ENCODE measurements around the gene SH3RF3.

Gene SH3RF3

DNA sequence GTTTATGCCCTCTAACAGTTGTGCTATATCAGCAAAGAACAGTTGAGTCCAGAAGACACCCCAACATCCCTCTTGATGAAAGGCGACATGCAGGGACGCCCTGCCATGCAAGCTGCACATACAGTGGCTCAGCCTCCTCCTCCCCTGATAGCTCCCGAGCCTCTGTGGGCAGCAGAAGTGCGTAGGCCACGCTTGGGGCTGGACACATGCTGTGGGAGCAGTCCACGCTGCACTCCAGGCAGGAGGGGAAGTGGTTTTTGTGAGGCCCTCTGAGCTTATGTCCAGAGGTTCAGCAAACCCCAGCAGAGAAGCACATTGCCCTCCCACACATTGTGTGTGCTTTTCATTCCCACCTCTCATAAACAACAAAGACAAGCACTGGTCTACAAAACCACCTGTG, 322.7 kb downstream of the SH3RF3 start:
- TF ChIP-seq, protein P1, sequence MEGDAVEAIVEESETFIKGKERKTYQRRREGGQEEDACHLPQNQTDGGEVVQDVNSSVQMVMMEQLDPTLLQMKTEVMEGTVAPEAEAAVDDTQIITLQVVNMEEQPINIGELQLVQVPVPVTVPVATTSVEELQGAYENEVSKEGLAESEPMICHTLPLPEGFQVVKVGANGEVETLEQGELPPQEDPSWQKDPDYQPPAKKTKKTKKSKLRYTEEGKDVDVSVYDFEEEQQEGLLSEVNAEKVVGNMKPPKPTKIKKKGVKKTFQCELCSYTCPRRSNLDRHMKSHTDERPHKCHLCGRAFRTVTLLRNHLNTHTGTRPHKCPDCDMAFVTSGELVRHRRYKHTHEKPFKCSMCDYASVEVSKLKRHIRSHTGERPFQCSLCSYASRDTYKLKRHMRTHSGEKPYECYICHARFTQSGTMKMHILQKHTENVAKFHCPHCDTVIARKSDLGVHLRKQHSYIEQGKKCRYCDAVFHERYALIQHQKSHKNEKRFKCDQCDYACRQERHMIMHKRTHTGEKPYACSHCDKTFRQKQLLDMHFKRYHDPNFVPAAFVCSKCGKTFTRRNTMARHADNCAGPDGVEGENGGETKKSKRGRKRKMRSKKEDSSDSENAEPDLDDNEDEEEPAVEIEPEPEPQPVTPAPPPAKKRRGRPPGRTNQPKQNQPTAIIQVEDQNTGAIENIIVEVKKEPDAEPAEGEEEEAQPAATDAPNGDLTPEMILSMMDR (IDR thresholded peaks at IDR 0.05; ENCODE audit: control insufficient read depth, extremely low read depth, insufficient read depth): no peak
- no peak overlapping the region for H3K4me3 ChIP-seq (ENCODE audit: low read depth, low read length)
- no peak for DNase-seq (ENCODE audit: low read depth)

DNA sequence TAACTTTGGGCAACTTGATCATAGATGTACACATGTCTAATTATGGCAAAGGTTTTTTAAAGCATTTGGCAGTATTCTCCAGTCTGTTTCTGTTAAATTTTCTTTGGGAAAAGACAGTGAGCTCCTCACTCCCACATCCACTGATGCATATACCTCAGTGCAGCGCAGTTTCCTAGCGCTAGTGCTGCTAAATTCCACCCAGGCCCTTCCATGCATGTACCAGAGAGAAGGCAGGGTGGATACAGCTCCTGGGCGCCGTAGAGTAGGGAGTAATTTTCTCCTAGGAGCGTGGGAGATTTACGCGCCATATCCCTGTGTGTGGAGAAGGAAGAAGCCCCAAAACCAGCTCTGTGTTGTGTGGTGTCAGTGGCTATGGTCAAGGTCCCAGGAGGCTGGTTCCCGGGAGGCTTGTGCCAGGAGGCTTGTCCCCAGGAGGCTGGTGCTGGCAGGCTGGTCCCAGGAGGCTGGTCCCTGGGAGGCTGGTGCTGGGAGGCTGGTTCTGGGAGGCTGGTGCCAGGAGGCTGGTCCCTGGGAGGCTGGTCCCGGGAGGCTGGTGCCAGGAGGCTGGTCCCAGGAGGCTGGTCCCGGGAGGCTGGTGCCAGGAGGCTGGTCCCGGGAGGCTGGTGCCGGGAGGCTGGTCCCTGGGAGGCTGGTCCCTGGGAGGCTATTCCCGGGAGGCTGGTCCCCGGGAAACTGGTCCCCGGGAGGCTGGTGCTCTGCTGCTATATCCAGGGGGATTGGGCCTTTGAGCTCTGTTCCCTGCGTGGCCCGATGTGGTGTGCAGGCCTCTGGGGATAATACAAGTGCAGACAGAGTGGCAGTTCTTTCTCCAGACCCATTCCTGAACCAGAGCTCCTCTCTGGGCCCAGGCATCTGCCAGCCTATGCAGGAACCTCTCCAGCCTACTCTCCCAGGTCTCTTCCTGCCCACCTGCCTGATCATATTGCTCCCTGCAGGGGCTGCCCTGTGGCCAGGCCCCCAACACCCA, 323.6 kb downstream of the SH3RF3 start:
- TF ChIP-seq, protein P1 (IDR thresholded peaks at IDR 0.05; ENCODE audit: control insufficient read depth, extremely low read depth, insufficient read depth): no peak
- DNase-seq (ENCODE audit: low read depth): no peak
- H3K4me3 ChIP-seq (ENCODE audit: low read depth, low read length): no peak overlapping the region

DNA sequence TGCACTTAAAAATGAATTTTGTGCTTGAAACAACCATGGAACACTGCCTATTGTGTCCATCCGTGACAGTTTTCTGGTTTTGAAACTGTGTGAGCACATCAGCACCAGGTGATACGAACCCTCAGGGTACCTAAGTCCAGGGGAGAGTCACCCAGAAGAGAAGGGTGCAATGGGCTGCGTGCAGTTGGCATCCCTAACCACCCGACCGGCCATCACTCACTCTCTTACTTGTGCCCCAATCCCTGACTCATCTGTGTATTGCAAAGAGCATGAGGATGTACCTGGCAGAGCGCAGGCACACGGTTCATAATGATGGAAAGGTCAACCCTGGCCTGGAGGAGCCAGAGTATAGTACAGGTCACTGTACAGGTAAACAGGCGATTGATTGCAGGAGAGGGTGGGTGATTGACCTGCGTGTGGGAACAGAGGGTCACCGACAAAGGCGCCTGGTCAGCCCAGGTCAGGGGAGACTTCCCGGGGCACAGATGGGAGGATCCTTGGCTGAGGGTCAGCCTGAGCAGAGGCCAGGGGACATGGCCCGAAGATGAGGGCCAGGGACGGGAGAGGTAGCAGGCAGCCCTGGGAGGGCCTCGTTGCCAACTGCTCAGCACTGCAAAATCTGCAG, 324.5 kb downstream of the SH3RF3 start:
- no peak overlapping the region for H3K4me3 ChIP-seq (ENCODE audit: low read depth, low read length)
- TF ChIP-seq, protein P1 (IDR thresholded peaks at IDR 0.05; ENCODE audit: control insufficient read depth, extremely low read depth, insufficient read depth): no peak
- no peak for DNase-seq (ENCODE audit: low read depth)

DNA sequence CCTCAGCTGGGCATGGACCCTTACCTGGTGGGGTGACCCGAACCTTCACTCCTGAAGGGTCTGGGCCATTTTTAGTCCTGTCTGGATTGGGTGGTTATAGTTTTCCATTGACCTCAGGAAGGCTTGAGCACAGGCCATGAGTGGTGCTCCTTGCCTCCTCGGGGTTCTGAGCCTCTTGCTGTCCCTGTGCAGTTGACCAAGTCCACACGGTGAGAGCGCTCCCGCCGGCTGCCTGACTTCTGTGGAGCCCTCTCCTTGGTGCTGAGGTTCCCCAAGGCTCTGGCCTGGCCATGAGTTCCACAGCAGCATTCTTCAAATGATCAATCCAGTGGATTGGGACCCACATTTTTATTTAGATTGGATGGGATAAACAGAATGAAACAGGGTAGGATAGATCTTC, 325.3 kb downstream of the SH3RF3 start:
- TF ChIP-seq, protein P1 (IDR thresholded peaks at IDR 0.05; ENCODE audit: control insufficient read depth, extremely low read depth, insufficient read depth): no peak
- H3K4me3 ChIP-seq (ENCODE audit: low read depth, low read length): no peak overlapping the region
- DNase-seq (ENCODE audit: low read depth): no peak

DNA sequence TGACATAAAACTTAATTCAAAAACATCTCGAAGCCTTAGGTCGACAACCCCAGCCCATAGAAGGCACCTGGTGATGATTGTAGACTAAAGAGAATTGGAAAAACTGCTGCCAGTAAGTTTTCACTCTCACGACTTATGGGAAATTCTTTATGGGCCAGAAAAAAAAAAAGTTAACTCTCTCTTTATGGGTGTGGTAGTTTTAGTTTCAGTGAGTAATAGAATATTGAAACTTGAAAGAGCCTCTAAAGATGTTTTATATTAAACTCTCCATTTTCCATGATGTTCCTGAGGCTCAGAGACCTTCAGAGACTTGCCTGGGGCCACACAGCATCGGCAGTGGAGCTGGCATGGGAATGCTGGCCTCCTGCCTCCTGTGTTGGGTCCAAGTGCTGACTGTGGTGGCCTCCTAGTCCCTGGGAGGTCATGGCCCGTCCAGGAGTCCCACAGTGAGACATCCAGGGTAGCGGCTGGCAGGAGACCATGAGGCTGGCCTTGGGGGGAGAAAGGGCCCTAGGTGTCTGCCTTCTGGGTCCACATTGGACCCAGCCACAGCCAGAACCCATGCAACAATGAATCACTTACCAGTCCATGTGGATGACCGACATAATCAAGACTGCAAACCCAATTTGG, 325.9 kb downstream of the SH3RF3 start:
- no peak overlapping the region for H3K4me3 ChIP-seq (ENCODE audit: low read depth, low read length)
- no peak for DNase-seq (ENCODE audit: low read depth)
- TF ChIP-seq, protein P1 (IDR thresholded peaks at IDR 0.05; ENCODE audit: control insufficient read depth, extremely low read depth, insufficient read depth): no peak

DNA sequence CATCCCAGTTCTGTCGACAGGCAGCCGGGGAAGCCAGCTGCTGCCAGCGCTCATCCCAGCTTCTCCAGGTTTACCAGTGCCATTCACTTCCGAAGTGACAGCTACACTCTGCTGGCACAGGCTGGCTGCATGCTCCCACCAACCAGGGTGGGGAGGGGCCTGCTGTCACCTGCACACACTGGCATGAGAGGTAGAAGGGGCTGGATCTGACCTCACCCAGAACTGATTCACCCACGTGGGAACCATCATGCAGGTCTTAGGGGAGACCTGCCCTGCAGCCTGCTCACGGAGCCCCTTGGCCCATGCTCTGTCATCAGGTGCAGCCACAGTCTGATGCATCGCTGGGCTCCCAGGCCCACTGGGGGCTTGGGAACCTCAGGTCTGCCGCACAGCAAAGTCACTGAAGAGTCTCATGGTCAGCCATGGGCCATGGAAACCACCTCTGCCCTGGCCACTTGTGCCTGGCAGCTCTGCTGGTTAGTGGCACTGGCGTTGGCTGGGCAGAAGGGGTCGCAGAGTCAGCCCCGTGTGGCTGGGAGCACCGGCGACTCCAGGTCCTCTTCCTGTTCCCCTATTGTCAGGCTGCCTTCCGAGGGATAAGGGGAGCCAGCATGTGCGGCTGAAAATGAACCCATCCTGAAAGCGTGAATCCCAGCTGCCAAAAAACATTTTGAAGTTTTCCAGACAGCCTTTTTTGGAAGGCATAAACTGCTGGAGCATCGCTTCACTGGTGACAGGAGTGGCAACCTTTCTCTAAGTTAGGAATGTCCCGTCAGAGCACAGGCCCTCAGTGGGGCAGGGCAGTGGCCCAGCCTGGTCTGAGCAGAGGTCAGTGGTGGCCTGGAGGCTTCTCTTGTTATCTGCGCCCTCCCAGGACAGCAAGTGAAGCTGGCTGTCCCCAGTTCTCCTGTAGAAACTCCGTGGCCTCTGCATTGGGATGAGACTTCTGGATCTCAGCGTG, 327.0 kb downstream of the SH3RF3 start:
- no peak for DNase-seq (ENCODE audit: low read depth)
- H3K4me3 ChIP-seq (ENCODE audit: low read depth, low read length): no peak overlapping the region
- TF ChIP-seq, protein P1 (IDR thresholded peaks at IDR 0.05; ENCODE audit: control insufficient read depth, extremely low read depth, insufficient read depth): no peak
